Omental fat pad (tissue), 4 donors: ENCODE data around the gene ERBB2. TPM values are rescaled to one million over a fixed set of nuclear protein-coding genes. Genes with fewer than 3 reads are reported as not detected.
"Not testable (repeated sequence)": the region's sequence is repeated elsewhere in the genome, so short reads cannot be mapped to it uniquely, and the experiment has no call there.

Experiments used
- ATAC-seq: fragments of 150-250 bp; one replicate; pipeline ENCODE4 v1.9.1; 2016; ENCODE audit warnings: mild to moderate bottlenecking, moderate library complexity; ENCODE audit not compliant: low FRiP score
- DNase-seq: peaks from one replicate; pipeline ENCODE4 v3.0.0-alpha.2; 2019; ENCODE audit warnings: low spot score
- CTCF ChIP-seq, 3 donors: fragments of 450-650 bp; IDR thresholded peaks; one replicate each; pipeline ENCODE4 v1.5.1; 2016 to 2017; ENCODE audit warnings: antibody characterized with exemption in 3 of 3, mild to moderate bottlenecking in 3 of 3, moderate library complexity in 2 of 3
- total RNA-seq, 4 donors: library from RNA; depleted of rRNA; stranded (reverse); fragments of >200 nt; gene quantifications; one replicate each; pipeline ENCODE4 v1.1.0, GENCODE V29; 2016

The ERBB2 gene
- total RNA-seq, 4 donors from 2014 or later = 13.8 to 23.8 (median 15.7) TPM

GRCh38 chr17:39724731-39725130 lies 24.9 kb downstream of the ERBB2 start:
- no peak for TF ChIP-seq CTCF (IDR thresholded peaks at IDR 0.05)
- ATAC-seq (no peak), DNase-seq (no peak)

- not testable (repeated sequence) for DNase-seq, ATAC-seq
Observed at GRCh38 chr17:39725923-39726322, 26.1 kb downstream of the ERBB2 start.

GRCh38 chr17:39726617-39727016 lies 26.8 kb downstream of the ERBB2 start:
- no peak for ATAC-seq

GRCh38 chr17:39727556-39727955 lies 27.7 kb downstream of the ERBB2 start:
- TF ChIP-seq CTCF (IDR thresholded peaks at IDR 0.05) = no peak
- DNase-seq (no peak), ATAC-seq (no peak)

More at GRCh38 chr17:39726617-39727016, 26.8 kb downstream of the ERBB2 start:
- TF ChIP-seq CTCF (IDR thresholded peaks at IDR 0.05) = no peak
- no peak for DNase-seq

- TF ChIP-seq CTCF (IDR thresholded peaks at IDR 0.05) = no peak
- DNase-seq = no peak
- no peak for ATAC-seq
Observed at GRCh38 chr17:39729280-39729851, 29.5 kb downstream of the ERBB2 start.

GRCh38 chr17:39730095-39730921 lies 30.4 kb downstream of the ERBB2 start, which contains the start of gene MIEN1:
MIEN1 (minus strand) TSS chr17:39730532; CDS start chr17:39730495, 37 bp downstream.
- peak in 1 of 3 donors; percentile 61 for TF ChIP-seq CTCF (IDR thresholded peaks at IDR 0.05)
- peak; percentile 91 for DNase-seq
- peak; percentile 95 for ATAC-seq

GRCh38 chr17:39732586-39732985 lies 32.7 kb downstream of the ERBB2 start:
- ATAC-seq (no peak), DNase-seq (no peak)
- TF ChIP-seq CTCF (IDR thresholded peaks at IDR 0.05) = no peak
